ENCODE data around the gene TAS2R60.
"Not testable (repeated sequence)": the region's sequence is repeated elsewhere in the genome, so short reads cannot be mapped to it uniquely, and the experiment has no call there.

The TAS2R60 gene

DNA sequence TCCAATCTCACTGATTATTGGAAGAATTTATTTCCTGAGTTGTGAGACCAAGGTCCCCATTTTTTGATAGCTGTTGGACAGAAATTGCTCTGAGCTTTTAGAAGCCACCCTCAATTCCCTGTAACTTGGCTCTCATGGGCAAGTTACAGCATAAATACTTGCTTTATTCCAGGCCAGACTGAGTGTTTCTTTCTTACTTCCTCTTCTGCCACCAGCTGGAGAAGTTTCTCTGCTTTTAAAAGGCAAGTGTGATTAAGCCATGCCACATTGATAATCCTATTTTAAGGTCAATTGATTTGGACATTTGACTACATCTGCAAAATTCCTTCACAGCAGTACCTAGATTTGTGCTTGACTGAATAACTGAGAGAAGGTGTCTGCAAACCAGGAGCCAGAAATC lies 20.3 kb downstream of the TAS2R60 start:
- H3K9me3 ChIP-seq (ENCODE audit: control insufficient read depth, insufficient read depth, low read length): no peaks in the 10 kb centered on the region

DNA sequence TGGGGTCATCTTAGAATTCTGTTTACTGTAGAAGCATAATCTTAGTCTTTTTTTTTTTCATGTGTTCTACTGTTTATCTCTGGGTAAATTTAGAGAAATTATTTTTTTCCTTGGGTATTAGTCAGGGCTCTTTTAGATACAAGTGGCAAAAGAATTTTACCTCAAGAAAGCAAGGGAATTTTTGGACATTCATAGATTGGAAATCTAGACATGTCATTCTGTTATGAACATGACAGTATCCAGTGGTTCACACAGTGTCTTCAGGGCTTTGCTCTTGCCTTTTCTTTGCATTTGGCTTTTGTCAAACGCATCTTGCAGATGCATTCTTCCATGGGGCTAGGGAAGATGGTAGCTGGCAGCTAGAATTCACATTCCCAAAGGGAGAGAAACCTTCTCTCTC lies 20.7 kb downstream of the TAS2R60 start:
- Histone ChIP-seq H3K9me3 (ENCODE audit: control insufficient read depth, insufficient read depth, low read length) (no peaks in the 10 kb centered on the region), H3K4me1 (ENCODE audit: control insufficient read depth, insufficient read depth, low read length) (no peaks in the 10 kb centered on the region), H3K4me3 (ENCODE audit: low read depth, low read length) (no peak overlapping the region), H3K9ac (ENCODE audit: low read depth, low read length) (no peak overlapping the region), H3K27me3 (ENCODE audit: control insufficient read depth, insufficient read depth, low read length) (no peaks in the 10 kb centered on the region), H3K36me3 (ENCODE audit: control insufficient read depth, insufficient read depth, low read length) (no peaks in the 10 kb centered on the region)

More for the DNA sequence above, 20.3 kb downstream of the TAS2R60 start:
- Histone ChIP-seq H3K27me3 (ENCODE audit: control insufficient read depth, insufficient read depth, low read length) (no peaks in the 10 kb centered on the region), H3K36me3 (ENCODE audit: control insufficient read depth, insufficient read depth, low read length) (no peaks in the 10 kb centered on the region), H3K9ac (ENCODE audit: low read depth, low read length) (no peak overlapping the region), H3K4me3 (ENCODE audit: low read depth, low read length) (no peak overlapping the region), H3K4me1 (ENCODE audit: control insufficient read depth, insufficient read depth, low read length) (no peaks in the 10 kb centered on the region)

DNA sequence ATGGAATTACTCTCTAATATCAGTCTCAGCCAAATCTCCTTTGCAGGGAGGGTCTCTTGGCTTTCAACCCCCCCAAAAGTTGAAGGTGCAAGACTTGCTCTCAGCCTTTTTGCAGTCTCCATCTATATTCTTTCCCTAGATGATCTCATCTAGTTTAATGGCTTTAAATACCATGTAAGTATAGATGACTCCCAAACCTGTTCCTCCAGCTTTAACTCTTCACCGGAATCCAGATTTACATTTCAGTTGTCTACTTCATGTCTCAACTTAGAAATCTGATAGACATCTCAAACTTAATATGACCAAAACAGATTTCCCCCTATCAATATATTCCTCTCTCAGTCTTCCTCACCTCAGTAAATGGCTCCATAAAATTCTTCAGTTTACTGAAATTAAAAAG lies 24.5 kb downstream of the TAS2R60 start:
- H3K36me3 ChIP-seq (ENCODE audit: control insufficient read depth, insufficient read depth, low read length): no peaks in the 10 kb centered on the region
- H3K9ac ChIP-seq (ENCODE audit: low read depth, low read length): no peak overlapping the region
- no peaks in the 10 kb centered on the region for H3K27me3 ChIP-seq (ENCODE audit: control insufficient read depth, insufficient read depth, low read length)
- no peaks in the 10 kb centered on the region for H3K9me3 ChIP-seq (ENCODE audit: control insufficient read depth, insufficient read depth, low read length)
- no peaks in the 10 kb centered on the region for H3K4me1 ChIP-seq (ENCODE audit: control insufficient read depth, insufficient read depth, low read length)
- H3K4me3 ChIP-seq (ENCODE audit: low read depth, low read length): no peak overlapping the region

DNA sequence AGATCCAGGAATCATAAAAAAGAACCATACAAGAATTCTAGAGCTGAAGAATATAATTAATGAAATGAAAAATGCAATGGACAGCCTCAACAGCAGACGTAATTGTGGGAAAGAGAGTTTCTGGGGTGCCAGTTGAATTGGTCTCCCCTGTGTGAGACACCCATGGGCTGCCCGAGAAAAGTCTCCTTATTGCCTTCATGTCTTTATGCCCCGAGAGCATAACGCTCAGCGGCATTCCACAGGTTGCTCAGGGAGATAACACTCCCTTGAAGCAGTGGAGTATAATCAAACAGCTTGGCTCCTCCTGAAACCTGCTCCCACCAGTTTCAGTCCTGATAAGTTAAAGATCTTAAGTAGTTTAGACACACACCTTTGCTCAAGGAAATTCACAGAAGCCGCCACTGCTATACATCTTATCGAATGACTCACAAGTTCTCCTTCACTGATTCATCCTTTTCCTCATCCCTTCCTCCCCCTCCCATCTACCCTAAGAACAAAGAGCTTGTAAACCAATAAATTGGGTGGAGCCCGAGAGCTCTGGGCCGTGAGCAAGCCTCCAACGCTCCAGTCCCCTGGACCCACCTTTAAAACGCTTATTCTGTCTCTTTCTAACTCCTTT lies 28.9 kb downstream of the TAS2R60 start:
- H3K4me1 ChIP-seq (ENCODE audit: control insufficient read depth, insufficient read depth, low read length); H3K9ac ChIP-seq (ENCODE audit: low read depth, low read length); H3K27me3 ChIP-seq (ENCODE audit: control insufficient read depth, insufficient read depth, low read length); H3K9me3 ChIP-seq (ENCODE audit: control insufficient read depth, insufficient read depth, low read length); H3K4me3 ChIP-seq (ENCODE audit: low read depth, low read length); H3K36me3 ChIP-seq (ENCODE audit: control insufficient read depth, insufficient read depth, low read length): not testable (repeated sequence)

DNA sequence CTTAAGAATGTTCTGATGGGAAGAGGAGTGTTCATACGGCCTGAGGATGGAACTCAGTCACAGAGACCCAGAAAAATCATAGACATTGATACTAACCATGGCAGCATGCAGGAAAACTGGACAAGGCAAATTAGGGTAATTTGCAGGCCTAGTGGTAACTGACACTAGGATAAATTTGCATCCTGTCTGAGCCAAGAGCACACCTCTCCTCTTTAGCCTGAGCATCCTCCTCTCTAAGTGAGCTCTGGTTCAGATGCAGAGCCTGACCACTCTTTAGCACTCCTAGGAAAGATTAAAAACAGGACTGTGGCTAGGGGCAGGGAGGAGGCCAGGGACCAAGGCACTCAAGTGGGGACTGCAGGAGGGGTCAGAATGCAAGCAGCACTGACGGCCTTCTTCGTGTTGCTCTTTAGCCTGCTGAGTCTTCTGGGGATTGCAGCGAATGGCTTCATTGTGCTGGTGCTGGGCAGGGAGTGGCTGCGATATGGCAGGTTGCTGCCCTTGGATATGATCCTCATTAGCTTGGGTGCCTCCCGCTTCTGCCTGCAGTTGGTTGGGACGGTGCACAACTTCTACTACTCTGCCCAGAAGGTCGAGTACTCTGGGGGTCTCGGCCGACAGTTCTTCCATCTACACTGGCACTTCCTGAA lies 34.4 kb downstream of the TAS2R60 start, which contains the start of gene TAS2R41:
TAS2R41 (plus strand) TSS at position 373 of the 650 bp plus-strand sequence; CDS start at position 373, 0 bp downstream.
- Histone ChIP-seq H3K4me1 (ENCODE audit: control insufficient read depth, insufficient read depth, low read length) (no peaks in the 10 kb centered on the region), H3K27me3 (ENCODE audit: control insufficient read depth, insufficient read depth, low read length) (no peaks in the 10 kb centered on the region), H3K36me3 (ENCODE audit: control insufficient read depth, insufficient read depth, low read length) (no peaks in the 10 kb centered on the region), H3K4me3 (ENCODE audit: low read depth, low read length) (no peak within 1 kb of the TSS), H3K9ac (ENCODE audit: low read depth, low read length) (no peak within 1 kb of the TSS), H3K9me3 (ENCODE audit: control insufficient read depth, insufficient read depth, low read length) (no peaks in the 10 kb centered on the region)

DNA sequence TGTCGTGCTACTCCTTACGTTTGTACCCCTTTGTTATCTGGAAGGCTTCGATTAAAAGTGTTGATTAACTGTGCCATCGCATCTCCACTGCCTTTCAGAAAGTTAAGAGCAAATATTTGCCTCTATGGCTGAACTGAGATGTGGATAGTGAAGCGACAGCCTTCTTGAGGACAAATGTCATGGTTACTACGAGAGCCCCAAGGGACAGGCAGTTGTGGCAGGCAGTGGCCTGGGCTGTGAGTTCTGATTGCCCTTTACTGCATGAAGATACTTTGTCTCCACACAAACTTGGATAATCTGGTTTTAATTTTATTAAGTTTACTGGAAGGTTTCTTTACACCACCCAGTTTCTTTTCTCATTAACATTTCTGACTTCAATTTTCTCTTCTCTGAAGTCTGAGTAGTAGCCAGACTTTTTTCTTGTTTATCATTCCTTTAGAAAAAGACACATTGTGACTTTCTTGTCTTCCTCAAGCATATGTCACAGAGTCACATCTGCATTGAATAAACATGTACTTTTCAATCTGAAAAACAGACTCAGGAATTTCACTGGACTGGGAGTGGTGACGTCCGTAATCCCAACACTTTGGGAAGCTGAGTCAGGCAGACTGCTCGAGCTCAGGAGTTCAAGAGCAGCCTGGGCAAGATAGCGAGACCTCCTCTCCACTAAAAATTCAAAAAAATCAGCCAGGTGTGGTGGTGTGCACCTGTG lies 36.0 kb downstream of the TAS2R60 start:
- no peak overlapping the region for H3K9ac ChIP-seq (ENCODE audit: low read depth, low read length)
- no peaks in the 10 kb centered on the region for H3K4me1 ChIP-seq (ENCODE audit: control insufficient read depth, insufficient read depth, low read length)

DNA sequence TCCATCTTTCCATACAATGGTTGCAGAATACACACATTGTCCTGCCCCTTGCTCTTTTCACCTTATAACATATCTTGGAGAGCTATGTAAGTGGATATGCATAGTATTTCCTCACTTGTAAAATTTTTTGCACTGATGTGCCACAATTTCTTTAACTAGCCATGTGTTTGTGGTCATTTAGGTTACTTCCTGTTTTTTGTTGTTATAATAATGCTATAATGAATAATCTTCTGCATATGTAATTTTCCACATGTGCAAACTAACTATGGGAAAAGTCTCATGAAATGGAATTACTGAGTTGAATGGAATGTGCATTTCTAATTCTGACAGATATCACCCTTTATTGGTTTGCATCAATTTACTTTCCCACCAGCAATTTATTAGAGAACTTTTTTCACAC lies 37.2 kb downstream of the TAS2R60 start:
- no peaks in the 10 kb centered on the region for H3K27me3 ChIP-seq (ENCODE audit: control insufficient read depth, insufficient read depth, low read length)
- no peak overlapping the region for H3K4me3 ChIP-seq (ENCODE audit: low read depth, low read length)
- H3K9ac ChIP-seq (ENCODE audit: low read depth, low read length): no peak overlapping the region
- H3K9me3 ChIP-seq (ENCODE audit: control insufficient read depth, insufficient read depth, low read length): no peaks in the 10 kb centered on the region
- no peaks in the 10 kb centered on the region for H3K36me3 ChIP-seq (ENCODE audit: control insufficient read depth, insufficient read depth, low read length)
- no peaks in the 10 kb centered on the region for H3K4me1 ChIP-seq (ENCODE audit: control insufficient read depth, insufficient read depth, low read length)

More for the DNA sequence above, 36.0 kb downstream of the TAS2R60 start:
- no peaks in the 10 kb centered on the region for H3K27me3 ChIP-seq (ENCODE audit: control insufficient read depth, insufficient read depth, low read length)
- H3K36me3 ChIP-seq (ENCODE audit: control insufficient read depth, insufficient read depth, low read length): no peaks in the 10 kb centered on the region
- no peaks in the 10 kb centered on the region for H3K9me3 ChIP-seq (ENCODE audit: control insufficient read depth, insufficient read depth, low read length)
- H3K4me3 ChIP-seq (ENCODE audit: low read depth, low read length): no peak overlapping the region

DNA sequence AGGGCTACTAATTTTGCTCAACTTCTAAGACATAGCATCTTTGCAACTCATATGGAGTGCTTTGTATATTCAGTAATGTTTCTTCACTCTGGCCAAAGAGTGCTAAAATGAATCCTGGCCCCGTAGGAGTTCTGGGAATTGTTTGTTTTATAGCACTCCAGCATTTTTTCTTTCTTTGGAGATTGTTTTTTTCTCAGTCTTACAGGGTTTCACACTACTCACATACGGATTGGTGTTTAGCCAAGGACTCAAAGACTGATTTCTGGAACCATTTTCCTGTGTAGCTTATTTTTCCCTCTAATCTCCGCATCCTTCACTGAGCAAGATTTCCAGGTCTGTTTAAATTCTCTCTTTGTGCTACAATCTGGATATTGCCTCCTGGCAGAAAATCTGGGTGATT lies 40.9 kb downstream of the TAS2R60 start:
- no peak overlapping the region for H3K9ac ChIP-seq (ENCODE audit: low read depth, low read length)
- no peaks in the 10 kb centered on the region for H3K9me3 ChIP-seq (ENCODE audit: control insufficient read depth, insufficient read depth, low read length)
- H3K27me3 ChIP-seq (ENCODE audit: control insufficient read depth, insufficient read depth, low read length): no peaks in the 10 kb centered on the region
- H3K4me1 ChIP-seq (ENCODE audit: control insufficient read depth, insufficient read depth, low read length): no peaks in the 10 kb centered on the region
- H3K36me3 ChIP-seq (ENCODE audit: control insufficient read depth, insufficient read depth, low read length): no peaks in the 10 kb centered on the region
- H3K4me3 ChIP-seq (ENCODE audit: low read depth, low read length): no peak overlapping the region

DNA sequence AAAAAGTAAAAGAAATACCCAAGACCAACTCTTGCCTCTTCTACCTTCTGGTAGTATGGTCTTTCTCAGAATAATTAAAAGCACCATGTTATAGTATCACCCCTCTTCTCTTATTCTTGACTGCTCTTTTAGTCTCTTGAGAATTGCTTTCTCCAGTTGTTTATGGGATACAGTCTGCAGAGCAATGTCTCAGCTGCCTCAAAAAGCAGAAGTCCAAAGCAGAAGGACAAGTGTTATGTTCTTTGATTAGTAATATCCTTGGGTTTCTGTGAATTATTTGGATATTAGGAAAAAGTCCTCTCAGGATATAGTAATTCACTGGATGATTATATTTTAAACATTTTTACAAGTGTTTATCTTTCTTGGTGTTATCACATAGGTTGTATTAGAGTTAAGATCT lies 41.8 kb downstream of the TAS2R60 start:
- Histone ChIP-seq H3K36me3 (ENCODE audit: control insufficient read depth, insufficient read depth, low read length) (no peaks in the 10 kb centered on the region), H3K9me3 (ENCODE audit: control insufficient read depth, insufficient read depth, low read length) (no peaks in the 10 kb centered on the region), H3K4me3 (ENCODE audit: low read depth, low read length) (no peak overlapping the region), H3K27me3 (ENCODE audit: control insufficient read depth, insufficient read depth, low read length) (no peaks in the 10 kb centered on the region), H3K9ac (ENCODE audit: low read depth, low read length) (no peak overlapping the region), H3K4me1 (ENCODE audit: control insufficient read depth, insufficient read depth, low read length) (no peaks in the 10 kb centered on the region)

DNA sequence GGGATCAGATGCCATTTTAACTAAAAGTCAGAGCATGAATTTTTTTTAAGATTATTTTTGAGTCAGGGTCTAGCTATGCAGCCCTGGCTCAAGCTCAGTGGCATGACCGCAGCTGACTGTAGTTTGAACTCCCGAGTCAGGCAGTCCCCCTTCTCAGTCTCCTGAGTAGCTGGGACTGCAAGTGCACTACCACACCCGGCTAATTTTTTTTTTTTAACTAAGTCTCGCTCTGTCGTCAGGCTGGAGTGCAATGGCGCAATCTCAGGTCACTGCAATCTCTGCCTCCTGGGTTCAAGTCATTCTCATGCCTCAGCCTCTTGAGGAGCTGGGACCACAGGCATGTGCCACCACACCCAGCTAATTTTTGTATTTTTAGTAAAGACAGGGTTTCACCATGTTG lies 42.2 kb downstream of the TAS2R60 start:
- Histone ChIP-seq H3K9ac (ENCODE audit: low read depth, low read length) (no peak overlapping the region), H3K4me1 (ENCODE audit: control insufficient read depth, insufficient read depth, low read length) (no peaks in the 10 kb centered on the region), H3K4me3 (ENCODE audit: low read depth, low read length) (no peak overlapping the region), H3K36me3 (ENCODE audit: control insufficient read depth, insufficient read depth, low read length) (no peaks in the 10 kb centered on the region), H3K9me3 (ENCODE audit: control insufficient read depth, insufficient read depth, low read length) (no peaks in the 10 kb centered on the region), H3K27me3 (ENCODE audit: control insufficient read depth, insufficient read depth, low read length) (no peaks in the 10 kb centered on the region)

DNA sequence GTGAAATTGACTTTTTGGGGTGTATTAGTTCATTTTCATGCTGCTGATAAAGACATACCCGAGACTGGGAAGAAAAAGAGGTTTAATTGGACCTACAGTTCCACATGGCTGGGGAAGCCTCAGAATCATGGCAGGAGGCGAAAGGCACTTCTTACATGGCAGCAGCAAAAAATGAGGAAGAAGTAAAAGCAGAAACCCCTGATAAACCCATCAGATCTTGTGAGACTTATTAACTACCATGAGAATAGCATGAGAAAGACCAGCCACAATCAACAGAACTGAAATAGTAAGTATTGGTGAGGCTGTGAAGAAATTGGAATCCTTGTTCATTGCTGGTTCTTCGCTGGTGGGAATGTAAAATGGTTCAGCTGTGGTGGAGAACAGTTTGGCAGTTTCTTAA lies 43.0 kb downstream of the TAS2R60 start:
- not testable (repeated sequence) for H3K9me3 ChIP-seq (ENCODE audit: control insufficient read depth, insufficient read depth, low read length); H3K9ac ChIP-seq (ENCODE audit: low read depth, low read length)

DNA sequence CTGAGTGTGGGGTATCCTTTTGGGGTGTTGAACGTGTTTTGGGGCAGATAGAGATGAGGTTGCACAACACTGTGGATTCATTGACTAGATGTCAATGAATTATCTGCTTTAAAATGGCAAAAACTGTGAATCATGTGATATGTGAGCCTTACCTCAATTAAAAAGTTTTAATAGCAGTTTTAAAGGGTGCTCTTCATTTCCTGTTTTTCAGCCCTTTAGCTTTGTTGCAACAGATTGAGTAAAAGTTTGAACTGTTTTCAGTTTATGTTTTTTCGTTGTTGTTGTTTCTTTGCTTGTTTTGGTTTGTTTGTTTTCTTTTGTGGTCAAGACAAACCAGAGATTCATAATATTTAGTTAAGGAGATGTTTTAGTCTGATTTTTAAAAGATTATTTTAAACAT lies 43.8 kb downstream of the TAS2R60 start:
- H3K4me3 ChIP-seq (ENCODE audit: low read depth, low read length): no peak overlapping the region
- H3K27me3 ChIP-seq (ENCODE audit: control insufficient read depth, insufficient read depth, low read length): no peaks in the 10 kb centered on the region
- no peaks in the 10 kb centered on the region for H3K36me3 ChIP-seq (ENCODE audit: control insufficient read depth, insufficient read depth, low read length)
- H3K9me3 ChIP-seq (ENCODE audit: control insufficient read depth, insufficient read depth, low read length): no peaks in the 10 kb centered on the region
- no peak overlapping the region for H3K9ac ChIP-seq (ENCODE audit: low read depth, low read length)
- H3K4me1 ChIP-seq (ENCODE audit: control insufficient read depth, insufficient read depth, low read length): no peaks in the 10 kb centered on the region

More for the DNA sequence above, 43.0 kb downstream of the TAS2R60 start:
- not testable (repeated sequence) for H3K4me1 ChIP-seq (ENCODE audit: control insufficient read depth, insufficient read depth, low read length); H3K36me3 ChIP-seq (ENCODE audit: control insufficient read depth, insufficient read depth, low read length); H3K27me3 ChIP-seq (ENCODE audit: control insufficient read depth, insufficient read depth, low read length); H3K4me3 ChIP-seq (ENCODE audit: low read depth, low read length)

Data from iPS-15b (cell line).